GM18499 (cell line): ENCODE measurements around the gene ZNF282.
A peak's percentile ranks its signal among the peaks of the same experiment; 100 is the strongest.
"Not testable (repeated sequence)": the region's sequence is repeated elsewhere in the genome, so short reads cannot be mapped to it uniquely, and the experiment has no call there.

ENCODE experiments used
- ATAC-seq: cut with Tn5 transposase; IDR thresholded peaks from one replicate; pipeline ENCODE4 v1.9.1; 2021; ENCODE audit warnings: moderate number of reproducible peaks; ENCODE audit not compliant: insufficient read depth, unreplicated experiment

The ZNF282 gene

GRCh38 chr7:149223176-149223575 is 27.8 kb downstream of the ZNF282 start:
- ATAC-seq = no peak

GRCh38 chr7:149223761-149224160 is 28.4 kb downstream of the ZNF282 start:
- no peak for ATAC-seq

GRCh38 chr7:149224352-149224751 is 29.0 kb downstream of the ZNF282 start:
- no peak for ATAC-seq

- ATAC-seq = no peak
These were observed 29.8 kb downstream of the ZNF282 start for GRCh38 chr7:149225106-149225505.

- ATAC-seq = no peak
These were observed 30.3 kb downstream of the ZNF282 start for GRCh38 chr7:149225656-149226055.

- ATAC-seq = not testable (repeated sequence)
These were observed 31.0 kb downstream of the ZNF282 start for GRCh38 chr7:149226366-149226765.

GRCh38 chr7:149226840-149227494 is 31.6 kb downstream of the ZNF282 start:
- no peak for ATAC-seq

- no peak for ATAC-seq
These were observed 33.6 kb downstream of the ZNF282 start for GRCh38 chr7:149228831-149229471.

- ATAC-seq = no peak
These were observed 34.2 kb downstream of the ZNF282 start for GRCh38 chr7:149229526-149229925.

- ATAC-seq = no peak
These were observed 37.0 kb downstream of the ZNF282 start for GRCh38 chr7:149232362-149232761.

- ATAC-seq = not testable (repeated sequence)
These were observed 38.4 kb downstream of the ZNF282 start for GRCh38 chr7:149233655-149234204.

- no peak for ATAC-seq
These were observed 42.2 kb downstream of the ZNF282 start for GRCh38 chr7:149237502-149237901.

- ATAC-seq = no peak
These were observed 42.7 kb downstream of the ZNF282 start for GRCh38 chr7:149238051-149238450.

- ATAC-seq = peak; percentile 80
These were observed 44.2 kb downstream of the ZNF282 start, which contains the start of gene ZNF212 for GRCh38 chr7:149239345-149240143. Gene ZNF212 (plus strand): TSS chr7:149239651. CDS start chr7:149239779, 128 bp downstream.

GRCh38 chr7:149240637-149241036 is 45.3 kb downstream of the ZNF282 start:
- ATAC-seq = no peak

GRCh38 chr7:149241696-149242095 is 46.4 kb downstream of the ZNF282 start:
- no peak for ATAC-seq

- no peak for ATAC-seq
These were observed 49.9 kb downstream of the ZNF282 start for GRCh38 chr7:149245244-149245643.

- no peak for ATAC-seq
These were observed 50.4 kb downstream of the ZNF282 start for GRCh38 chr7:149245744-149246143.

- ATAC-seq = no peak
These were observed 53.4 kb downstream of the ZNF282 start for GRCh38 chr7:149248777-149249176.

- ATAC-seq = not testable (repeated sequence)
These were observed 54.8 kb downstream of the ZNF282 start for GRCh38 chr7:149250151-149250550.

- ATAC-seq = not testable (repeated sequence)
These were observed 56.2 kb downstream of the ZNF282 start for GRCh38 chr7:149251518-149251917.
